CD4-positive, alpha-beta T cell (primary cell): ENCODE results near the gene COX4I1. TPM values are rescaled to one million over a fixed set of nuclear protein-coding genes. Genes with fewer than 3 reads are reported as not detected.

Source experiments
- ATAC-seq: fragments of 200-7000 bp; cut with Tn5 transposase; one replicate; pipeline ENCODE4 v1.10.0; 2022; ENCODE audit warnings: mild to moderate bottlenecking; ENCODE audit not compliant: poor library complexity
- CTCF ChIA-PET: fragments of 350-600 bp; sonication (Branson Sonifier 250); formaldehyde crosslinking; loops from one replicate; lab custom pipeline; 2021; ENCODE audit warnings: antibody characterized with exemption, inconsistent platforms; lab: Charles Lee
- POLR2A ChIA-PET: fragments of 350-600 bp; sonication (Branson Sonifier 250); formaldehyde crosslinking; loops from one replicate; lab custom pipeline; 2021; ENCODE audit warnings: antibody characterized with exemption, inconsistent platforms; lab: Charles Lee
- DNase-seq, 14 experiments: peaks; one replicate each; pipeline ENCODE4 v3.0.0-alpha.2; 2013 to 2020; ENCODE audit warnings: mixed read lengths in 2 of 14
- H3K27ac ChIP-seq, 2 donors: one replicate each; pipeline versions ENCODE4 v1.5.1 to v1.7.0; 2013; ENCODE audit warnings: low read length in 2 of 2, low read depth in 1 of 2, mild to moderate bottlenecking in 1 of 2
- H3K27me3 ChIP-seq, 2 experiments: 1 replicate in 1 of 2; 2 replicates in 1 of 2; pipeline versions ENCODE4 v1.6.1 to v1.7.0; 2013; ENCODE audit warnings: low read length in 2 of 2, control low read depth in 1 of 2, mild to moderate bottlenecking in 1 of 2, moderate library complexity in 1 of 2; ENCODE audit not compliant: insufficient read depth in 2 of 2, control insufficient read depth in 1 of 2
- H3K36me3 ChIP-seq: one replicate; pipeline ENCODE4 v1.6.1; 2013; ENCODE audit warnings: low read length, control low read depth; ENCODE audit not compliant: insufficient read depth
- H3K4me1 ChIP-seq: one replicate; pipeline ENCODE4 v1.6.1; 2013; ENCODE audit warnings: low read length, control low read depth; ENCODE audit not compliant: insufficient read depth
- H3K4me3 ChIP-seq: one replicate; pipeline ENCODE4 v1.5.1; 2013; ENCODE audit warnings: mild to moderate bottlenecking, low read length, moderate library complexity
- H3K9me3 ChIP-seq, 2 experiments: 1 replicate in 1 of 2; 2 replicates in 1 of 2; pipeline versions ENCODE4 v1.6.1 to v1.7.0; 2013; ENCODE audit warnings: low read length in 2 of 2, mild to moderate bottlenecking in 2 of 2, control low read depth in 1 of 2, moderate library complexity in 1 of 2; ENCODE audit not compliant: control insufficient read depth in 1 of 2, insufficient read depth in 1 of 2
- H3K27ac Mint-ChIP-seq: one replicate; pipeline ENCODE4 v1.8.0; 2020; ENCODE audit warnings: mixed read lengths
- H3K27me3 Mint-ChIP-seq: one replicate; pipeline ENCODE4 v1.8.0; 2021; ENCODE audit warnings: mixed read lengths
- H3K36me3 Mint-ChIP-seq: one replicate; pipeline ENCODE4 v1.8.0; 2021; ENCODE audit warnings: low read depth, mixed read lengths
- H3K4me1 Mint-ChIP-seq: one replicate; pipeline ENCODE4 v1.8.0; 2021; ENCODE audit warnings: low read depth, mixed read lengths
- H3K4me3 Mint-ChIP-seq: one replicate; pipeline ENCODE4 v1.8.0; 2020; ENCODE audit warnings: mild to moderate bottlenecking, mixed read lengths
- H3K9me3 Mint-ChIP-seq: one replicate; pipeline ENCODE4 v1.8.0; 2020; ENCODE audit warnings: mixed read lengths
- CTCF ChIP-seq: fragments of 200-600 bp; IDR thresholded peaks from one replicate; pipeline ENCODE4 v1.8.0; 2022; ENCODE audit warnings: antibody characterized with exemption, mild to moderate bottlenecking
- intact Hi-C, 2 experiments: fragments of 100-400 bp; cut with DNase I in 1 of 2; cut with micrococcal nuclease in 1 of 2; formaldehyde crosslinking; loops; one replicate each; pipeline versions ENCODE4 v1.15.1 to v1.9.0; 2023 to 2025; cut with DNase I, micrococcal nuclease
- total RNA-seq, 174 experiments: library from RNA in 2 of 174; stranded (reverse) in 2 of 174; gene quantifications; one replicate each; pipeline ENCODE4 v1.2.3 and lab custom pipeline; 2021 to 2026

Gene COX4I1
- total RNA-seq, 2 experiments from 2014 or later = 749 to 750 TPM

- H3K27ac Mint-ChIP-seq = no peak overlapping the region
- Histone ChIP-seq H3K4me1 (no peaks in the 10 kb centered on the region), H3K36me3 (peaks cover 28% of the 10 kb centered on the region), H3K9me3 (no peaks in the 10 kb centered on the region), H3K27me3 (no peaks in the 10 kb centered on the region), H3K4me3 (no peak overlapping the region), H3K27ac (no peak overlapping the region)
- intact Hi-C loops = no loop called here
- DNase-seq = no peak
- no peak for ATAC-seq
- H3K4me3 Mint-ChIP-seq = no peak overlapping the region
- no peaks in the 10 kb centered on the region for H3K27me3 Mint-ChIP-seq
- H3K9me3 Mint-ChIP-seq = no peaks in the 10 kb centered on the region
- TF ChIP-seq CTCF = no peak
- peaks cover 52% of the 10 kb centered on the region for H3K36me3 Mint-ChIP-seq
- ChIA-PET CTCF (no interaction called here), POLR2A (no interaction called here)
- H3K4me1 Mint-ChIP-seq = no peaks in the 10 kb centered on the region
Measured at GRCh38 chr16:85774811-85775210, 24.7 kb upstream of the COX4I1 start.

GRCh38 chr16:85777583-85778310 is 21.7 kb upstream of the COX4I1 start:
- no peaks in the 10 kb centered on the region for H3K4me1 Mint-ChIP-seq
- peaks cover 69% of the 10 kb centered on the region for H3K36me3 Mint-ChIP-seq
- no peaks in the 10 kb centered on the region for H3K9me3 ChIP-seq
- no peaks in the 10 kb centered on the region for H3K4me1 ChIP-seq
- H3K27me3 ChIP-seq = no peaks in the 10 kb centered on the region
- no peak for ATAC-seq
- TF ChIP-seq CTCF = no peak
- H3K4me3 Mint-ChIP-seq = no peak overlapping the region
- DNase-seq = no peak
- no peaks in the 10 kb centered on the region for H3K27me3 Mint-ChIP-seq
- no peak overlapping the region for H3K27ac ChIP-seq
- no peak overlapping the region for H3K27ac Mint-ChIP-seq
- H3K9me3 Mint-ChIP-seq = no peaks in the 10 kb centered on the region
- intact Hi-C loops = no loop called here
- peaks cover 49% of the 10 kb centered on the region for H3K36me3 ChIP-seq
- H3K4me3 ChIP-seq = no peak overlapping the region
- ChIA-PET POLR2A (no interaction called here), CTCF (no interaction called here)

- no peak for TF ChIP-seq CTCF
- Histone ChIP-seq H3K9me3 (no peaks in the 10 kb centered on the region), H3K4me3 (no peak overlapping the region), H3K4me1 (no peaks in the 10 kb centered on the region), H3K27ac (no peak overlapping the region), H3K27me3 (no peaks in the 10 kb centered on the region), H3K36me3 (peaks cover 54% of the 10 kb centered on the region)
- ATAC-seq = no peak
- Mint-ChIP-seq H3K4me3 (no peak overlapping the region), H3K9me3 (no peaks in the 10 kb centered on the region), H3K4me1 (no peaks in the 10 kb centered on the region), H3K27me3 (no peaks in the 10 kb centered on the region), H3K27ac (no peak overlapping the region), H3K36me3 (peaks cover 79% of the 10 kb centered on the region)
- ChIA-PET CTCF (no interaction called here), POLR2A (no interaction called here)
- DNase-seq = peak in 2 of 14 experiments; percentile 30 to 34
- intact Hi-C loops = no loop called here
Measured at GRCh38 chr16:85778873-85779272, 20.6 kb upstream of the COX4I1 start.
